Neural progenitor cell (in vitro differentiated cells): Measurements from ENCODE around the gene EXOC3L2. TPM values are rescaled to one million over a fixed set of nuclear protein-coding genes. Genes with fewer than 3 reads are reported as not detected.

ENCODE experiments used
- DNase-seq: peaks from one replicate; pipeline ENCODE4 v3.0.0-alpha.2; 2016; ENCODE audit warnings: low spot score
- H2AFZ ChIP-seq: fragments of 200-600 bp; sonication (generic); replicated peaks from 2 replicates; pipeline ENCODE4 v1.6.1; 2016; ENCODE audit warnings: antibody characterized with exemption
- H3F3A ChIP-seq: fragments of 200-600 bp; sonication (generic); 2 replicates; pipeline ENCODE4 v1.6.1; 2016; ENCODE audit warnings: antibody characterized with exemption, low read depth
- H3K27ac ChIP-seq: fragments of 200-600 bp; sonication (generic); 2 replicates; pipeline ENCODE4 v1.5.1; 2016; ENCODE audit warnings: mild to moderate bottlenecking
- H3K27me3 ChIP-seq: fragments of 200-600 bp; sonication (generic); 2 replicates; pipeline ENCODE4 v1.6.1; 2016; ENCODE audit warnings: mild to moderate bottlenecking, moderate library complexity
- H3K36me3 ChIP-seq: fragments of 200-600 bp; sonication (generic); 2 replicates; pipeline ENCODE4 v1.5.1; 2016
- H3K4me1 ChIP-seq: fragments of 200-600 bp; sonication (generic); 2 replicates; pipeline ENCODE4 v1.6.1; 2016; ENCODE audit warnings: mixed run types
- H3K4me2 ChIP-seq: fragments of 200-600 bp; sonication (generic); 2 replicates; pipeline ENCODE4 v1.6.1; 2016
- H3K4me3 ChIP-seq: fragments of 200-600 bp; sonication (generic); 2 replicates; pipeline ENCODE4 v1.5.1; 2016
- H3K79me2 ChIP-seq: fragments of 200-600 bp; sonication (generic); 2 replicates; pipeline ENCODE4 v1.6.1; 2016; ENCODE audit warnings: low read depth
- H3K9ac ChIP-seq: fragments of 200-600 bp; sonication (generic); 2 replicates; pipeline ENCODE4 v1.6.1; 2016
- H3K9me3 ChIP-seq: fragments of 200-600 bp; sonication (generic); 2 replicates; pipeline ENCODE4 v1.5.1; 2016; ENCODE audit warnings: low read depth
- H4K20me1 ChIP-seq: fragments of 200-600 bp; sonication (generic); 2 replicates; pipeline ENCODE4 v1.6.1; 2016; ENCODE audit warnings: low read depth
- H3K27ac Mint-ChIP-seq: 3 replicates; pipeline ENCODE4 v1.8.0; 2021; ENCODE audit warnings: mixed read lengths
- H3K27me3 Mint-ChIP-seq: 2 replicates; pipeline ENCODE4 v1.8.0; 2022; ENCODE audit warnings: low read depth, mild to moderate bottlenecking, inconsistent platforms, moderate library complexity, mixed read lengths; ENCODE audit not compliant: insufficient read depth
- H3K36me3 Mint-ChIP-seq: 3 replicates; pipeline ENCODE4 v1.8.0; 2021; ENCODE audit warnings: mixed read lengths
- H3K4me1 Mint-ChIP-seq: 3 replicates; pipeline ENCODE4 v1.8.0; 2021; ENCODE audit warnings: mixed read lengths
- H3K4me3 Mint-ChIP-seq: 3 replicates; pipeline ENCODE4 v1.8.0; 2021; ENCODE audit warnings: mild to moderate bottlenecking, moderate library complexity, mixed read lengths
- H3K9me3 Mint-ChIP-seq: 3 replicates; pipeline ENCODE4 v1.8.0; 2020; ENCODE audit warnings: mixed read lengths
- CTCF ChIP-seq: fragments of 200-600 bp; sonication (generic); IDR thresholded peaks from 2 replicates; pipeline ENCODE4 v1.5.1; 2017; ENCODE audit warnings: antibody characterized with exemption, mild to moderate bottlenecking
- EZH2 ChIP-seq: fragments of 200-600 bp; sonication (generic); IDR thresholded peaks from 2 replicates; pipeline ENCODE4 v1.6.1; 2017; ENCODE audit warnings: antibody characterized with exemption, mild to moderate bottlenecking, moderate library complexity
- EZH2phosphoT487 ChIP-seq: fragments of 200-600 bp; sonication (generic); IDR thresholded peaks from 2 replicates; pipeline ENCODE4 v1.6.1; 2017; ENCODE audit warnings: antibody characterized with exemption
- total RNA-seq: library from RNA; depleted of rRNA; stranded (reverse); fragments of >200 nt; gene quantifications from 2 replicates; pipeline ENCODE4 v1.2.3, GENCODE V29; 2015; ENCODE audit warnings: low replicate concordance

The EXOC3L2 gene
- total RNA-seq, 1 donor from 2014 or later = not detected

- no peaks in the 10 kb centered on the region for H3K36me3 ChIP-seq
Observed at GRCh38 chr19:45251452-45252354, 6.5 kb upstream of the EXOC3L2 start.

DNA sequence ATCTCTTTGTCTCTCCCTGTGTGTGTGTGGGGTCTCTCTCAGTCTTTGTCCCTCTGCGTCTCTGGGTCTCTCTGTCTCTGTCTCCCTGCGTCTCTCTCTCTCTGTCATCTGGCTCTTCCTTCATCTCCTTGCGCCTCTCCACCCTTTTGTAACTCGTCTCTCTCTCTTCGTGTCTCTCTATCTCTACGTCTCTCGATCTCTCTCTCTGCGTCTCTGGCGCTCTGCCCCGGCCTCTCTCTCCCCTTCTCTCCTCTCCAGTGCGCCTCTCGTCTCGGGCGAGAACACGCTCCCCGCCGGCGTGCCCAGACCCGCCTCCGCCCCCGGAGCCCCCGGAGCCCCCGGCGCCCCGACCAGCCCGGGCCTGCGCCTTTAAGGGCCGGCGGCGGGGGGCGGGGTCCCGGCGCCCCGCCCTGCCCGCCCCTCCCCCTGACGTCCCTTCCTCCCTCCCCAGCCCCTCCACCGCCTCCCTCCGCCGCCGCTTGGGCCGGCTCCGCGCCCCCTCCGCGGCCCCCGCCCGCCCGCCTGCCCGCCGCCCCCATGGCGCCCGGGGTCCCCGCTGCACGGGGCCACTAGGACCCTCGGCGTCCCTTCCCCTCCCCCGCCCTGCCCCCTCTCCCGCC, 5.7 kb upstream of the EXOC3L2 start, which contains the start of gene MARK4:
TSS of gene MARK4 (plus strand) at position 440 of the 620 bp plus-strand sequence. CDS start 318 bp downstream, outside the sequence.
- H3K4me3 ChIP-seq = peak within 1 kb of the TSS; percentile 71
- peaks cover 25% of the 10 kb centered on the region for H3K27me3 ChIP-seq
- peak within 1 kb of the TSS; percentile 66 for H3K9ac ChIP-seq
- Mint-ChIP-seq H3K4me3 (peak within 1 kb of the TSS; percentile 91), H3K27ac (peak within 1 kb of the TSS; percentile 47), H3K9me3 (no peaks in the 10 kb centered on the region), H3K27me3 (peaks cover 2% of the 10 kb centered on the region), H3K4me1 (peaks cover 18% of the 10 kb centered on the region), H3K36me3 (no peaks in the 10 kb centered on the region)
- H3K4me1 ChIP-seq = peaks cover 12% of the 10 kb centered on the region
- no peaks in the 10 kb centered on the region for H3K9me3 ChIP-seq
- peak within 1 kb of the TSS; percentile 94 for H3K4me2 ChIP-seq
- peak; percentile 82 for DNase-seq
- peak within 1 kb of the TSS; percentile 100 for H2AFZ ChIP-seq
- peaks cover 41% of the 10 kb centered on the region for H4K20me1 ChIP-seq
- no peak for TF ChIP-seq EZH2phosphoT487
- TF ChIP-seq EZH2 = no peak
- no peak for TF ChIP-seq CTCF
- H3K79me2 ChIP-seq = peaks cover 51% of the 10 kb centered on the region
- no peaks in the 10 kb centered on the region for H3K36me3 ChIP-seq
- no peak within 1 kb of the TSS for H3K27ac ChIP-seq
- peaks cover 20% of the 10 kb centered on the region for H3F3A ChIP-seq

More at GRCh38 chr19:45251452-45252354, 6.5 kb upstream of the EXOC3L2 start:
- Mint-ChIP-seq H3K27ac (peak overlapping the region; percentile 47), H3K36me3 (no peaks in the 10 kb centered on the region), H3K4me3 (peak overlapping the region; percentile 88), H3K27me3 (no peaks in the 10 kb centered on the region), H3K4me1 (peaks cover 18% of the 10 kb centered on the region), H3K9me3 (no peaks in the 10 kb centered on the region)
- peak; percentile 74 for DNase-seq
- no peaks in the 10 kb centered on the region for H3K9me3 ChIP-seq
- H3K27me3 ChIP-seq = peaks cover 25% of the 10 kb centered on the region
- H3K79me2 ChIP-seq = peaks cover 59% of the 10 kb centered on the region
- no peak overlapping the region for H3K27ac ChIP-seq
- TF ChIP-seq CTCF (no peak), EZH2 (no peak), EZH2phosphoT487 (no peak)
- peak overlapping the region; percentile 66 for H3K9ac ChIP-seq
- H4K20me1 ChIP-seq = peaks cover 49% of the 10 kb centered on the region
- H2AFZ ChIP-seq = no peak overlapping the region
- H3K4me3 ChIP-seq = peak overlapping the region; percentile 71
- peaks cover 20% of the 10 kb centered on the region for H3F3A ChIP-seq
- peaks cover 12% of the 10 kb centered on the region for H3K4me1 ChIP-seq
- H3K4me2 ChIP-seq = peak overlapping the region; percentile 94

DNA sequence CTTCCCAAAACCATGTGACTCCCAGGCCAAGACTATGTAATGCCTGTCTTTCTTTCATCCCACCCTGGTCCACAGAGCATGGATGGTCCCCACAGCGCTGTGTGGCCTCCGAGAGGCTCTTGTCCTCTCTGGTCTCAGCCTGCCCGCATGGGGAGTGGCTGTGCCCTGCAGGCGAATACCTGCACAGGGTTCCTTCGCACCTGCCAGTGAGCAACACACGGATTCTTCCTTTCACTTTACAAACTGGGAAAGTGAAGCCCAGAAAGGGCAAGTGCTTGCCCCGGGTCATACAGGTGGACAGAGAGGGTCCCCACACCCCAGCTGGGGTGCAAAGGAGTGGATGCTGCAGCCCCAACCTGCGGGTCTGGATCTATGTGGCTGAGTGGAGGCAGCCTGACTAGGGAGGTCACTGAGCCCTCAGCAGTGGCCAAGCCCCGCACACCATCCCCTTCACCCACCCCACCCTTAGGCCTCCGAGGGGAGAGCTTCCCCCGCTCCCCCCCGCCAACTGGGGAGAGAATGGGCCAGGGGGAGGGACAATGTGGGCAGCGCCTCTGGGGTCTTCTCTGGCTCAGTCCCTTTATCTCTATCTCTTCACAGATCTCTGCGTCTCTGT, 5.1 kb upstream of the EXOC3L2 start:
- Histone ChIP-seq H3K36me3 (no peaks in the 10 kb centered on the region), H3K4me1 (peaks cover 12% of the 10 kb centered on the region), H3K27me3 (peaks cover 25% of the 10 kb centered on the region), H3K4me3 (peak overlapping the region; percentile 71), H3K9ac (no peak overlapping the region), H2AFZ (peak overlapping the region; percentile 100), H3F3A (peaks cover 20% of the 10 kb centered on the region), H3K79me2 (peaks cover 45% of the 10 kb centered on the region), H4K20me1 (peaks cover 36% of the 10 kb centered on the region), H3K9me3 (no peaks in the 10 kb centered on the region), H3K27ac (no peak overlapping the region), H3K4me2 (peak overlapping the region; percentile 84)
- H3K4me1 Mint-ChIP-seq = peaks cover 18% of the 10 kb centered on the region
- H3K4me3 Mint-ChIP-seq = peak overlapping the region; percentile 91
- TF ChIP-seq CTCF (no peak), EZH2 (no peak), EZH2phosphoT487 (no peak)
- H3K27ac Mint-ChIP-seq = peak overlapping the region; percentile 24
- peaks cover 4% of the 10 kb centered on the region for H3K27me3 Mint-ChIP-seq
- no peaks in the 10 kb centered on the region for H3K9me3 Mint-ChIP-seq
- peak; percentile 20 for DNase-seq
- H3K36me3 Mint-ChIP-seq = no peaks in the 10 kb centered on the region
